ENCODE measurements around the gene GNG14. TPM values are rescaled to one million over a fixed set of nuclear protein-coding genes. Genes with fewer than 3 reads are reported as not detected.

Gene GNG14
- total and polyA plus RNA-seq, 10 of the 15 experiments (the other 5 are each of a cell fraction or from before 2014, with no cell fraction given) = not detected

DNA sequence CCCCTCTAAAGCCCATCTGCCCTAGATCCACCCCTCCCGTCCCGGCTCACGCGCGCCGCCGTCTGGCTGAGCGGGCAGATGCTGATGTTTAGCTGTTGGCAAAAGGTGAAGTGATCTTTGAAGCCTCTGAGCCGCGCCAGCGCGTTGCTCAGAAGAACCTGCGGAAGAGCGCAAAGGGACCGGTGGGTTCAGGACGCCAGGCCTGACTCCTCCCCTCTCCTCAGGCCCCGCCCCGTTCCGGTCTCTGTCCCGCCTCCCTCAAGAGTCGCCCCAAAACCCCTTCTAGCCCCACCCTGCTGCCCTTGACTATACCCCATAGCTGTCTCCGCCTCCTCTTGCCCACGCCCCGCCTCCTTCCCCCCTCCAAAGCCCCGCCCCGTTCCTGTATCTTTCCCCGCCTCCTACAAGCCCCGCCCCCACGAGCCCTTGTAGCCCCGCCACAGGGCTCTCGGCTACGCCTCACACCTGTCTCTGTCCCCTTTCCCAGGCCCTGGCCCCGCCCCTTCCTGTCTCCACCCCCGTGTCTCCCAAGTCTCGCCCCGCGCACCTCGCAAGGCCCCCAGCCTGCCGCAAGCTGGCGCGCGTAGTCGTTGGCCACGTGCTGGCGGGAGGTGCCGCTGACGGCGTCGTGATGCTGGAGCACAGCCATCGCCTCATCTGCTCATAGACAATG is 30.8 kb upstream of the GNG14 start:
- Histone ChIP-seq H3K4me2 (ENCODE audit: control insufficient read depth, insufficient read depth) (no peak overlapping the region), H3K4me1 (ENCODE audit: control insufficient read depth, insufficient read depth, low read length) (no peaks in the 10 kb centered on the region), H3K9ac (ENCODE audit: control insufficient read depth, insufficient read depth, low read length) (no peak overlapping the region), H3K27me3 (replicated peaks in 1 of 2; ENCODE audit: control insufficient read depth in 2 of 2, insufficient read depth in 2 of 2, low read length in 1 of 2) (no peaks in the 10 kb centered on the region), H4K20me1 (ENCODE audit: control insufficient read depth, insufficient read depth) (no peaks in the 10 kb centered on the region), H2AFZ (ENCODE audit: control insufficient read depth, low read depth, low read length) (no peak overlapping the region), H3K36me3 (ENCODE audit: control insufficient read depth in 2 of 2, insufficient read depth in 2 of 2, low read length in 1 of 2) (peaks cover 18 to 21% of the 10 kb centered on the region in 2 experiments; a peak in 3 of 4 replicates), H3K79me2 (ENCODE audit: control insufficient read depth, insufficient read depth, low read length) (no peaks in the 10 kb centered on the region), H3K9me3 (replicated peaks; ENCODE audit: control insufficient read depth, insufficient read depth, low read length) (no peaks in the 10 kb centered on the region; the same call in 2 of the 3 replicates), H3K27ac (ENCODE audit: control insufficient read depth, insufficient read depth) (no peak overlapping the region), H3K4me3 (no peak overlapping the region)
- no peak for TF ChIP-seq POLR2AphosphoS5 (IDR thresholded peaks at IDR 0.05; ENCODE audit: low read length)
- TF ChIP-seq SMAD1 (IDR thresholded peaks at IDR 0.05; ENCODE audit: low read depth, partially characterized antibody) = no peak
- TF ChIP-seq ZBTB33 (IDR thresholded peaks at IDR 0.05) = 0 out of 2 replicates have a peak, but pooled peaks have one; percentile 23
- TF ChIP-seq CREB1 (IDR thresholded peaks at IDR 0.05; ENCODE audit: low read depth) = no peak
- no peak for TF ChIP-seq IRF4 (IDR thresholded peaks at IDR 0.05; ENCODE audit: low read depth, low read length)
- no peak for TF ChIP-seq SRF (IDR thresholded peaks at IDR 0.05; ENCODE audit: low read depth in 2 of 2, low read length in 2 of 2)
- ATAC-seq (peak; percentile 57), FAIRE-seq (no peak), DNase-seq (ENCODE audit: low read depth, low spot score) (no peak)
- RAD21 ChIA-PET (ENCODE audit: unreplicated experiment) = no interaction called here
- POLR2A ChIA-PET = no interaction called here
- CTCF ChIA-PET = no interaction called here
- intact Hi-C loops (cut with micrococcal nuclease; ENCODE audit: unreplicated experiment) = no loop called here
- in situ Hi-C loops (cut with MboI) = no loop called here
- SMC1A ChIA-PET (ENCODE audit: uncharacterized antibody, unreplicated experiment) = interaction anchor here (1.2 kb wide), 1 partner anchor 15 kb away, joined by 4 read pairs; no protein-coding TSS in a partner anchor
- no TSS peak for BruUV-seq (replicated peaks)
- 97% methylated on average over 28 of the region's 50 CpGs for WGBS (ENCODE audit: insufficient coverage, insufficient replicate concordance, low lambda C conversion rate, missing lambda C conversion rate)
